PC-9 (cell line): Measurements from ENCODE around the gene XPO6. TPM values are rescaled to one million over a fixed set of nuclear protein-coding genes. Genes with fewer than 3 reads are reported as not detected.

Experiments used
- BruUV-seq: library from RNA; stranded (reverse); fragments of 400-500 nt; replicated peaks from 2 replicates; lab custom pipeline; 2021; lab: Mats Ljungman, UMichigan
- CTCF ChIA-PET: fragments of 300-600 bp; sonication (Branson Sonifier 250); formaldehyde crosslinking; loops from one replicate; lab custom pipeline; 2022; ENCODE audit warnings: antibody characterized with exemption; lab: Charles Lee
- POLR2A ChIA-PET: fragments of 300-600 bp; sonication (Branson Sonifier 250); formaldehyde crosslinking; loops from one replicate; lab custom pipeline; 2022; ENCODE audit warnings: antibody characterized with exemption; ENCODE audit not compliant: unreplicated experiment; lab: Charles Lee
- DNase-seq, 2 experiments: peaks; one replicate each; pipeline versions ENCODE4 v3.0.0 to v3.0.0-alpha.2; 2015 to 2022; ENCODE audit warnings: mixed read lengths in 1 of 2
- H2AFZ ChIP-seq: fragments of 200-600 bp; sonication (generic); 2 replicates; pipeline ENCODE4 v1.8.1; 2017; ENCODE audit warnings: antibody characterized with exemption
- H3F3A ChIP-seq: fragments of 200-600 bp; sonication (generic); 2 replicates; pipeline ENCODE4 v1.8.1; 2017; ENCODE audit warnings: antibody characterized with exemption, mild to moderate bottlenecking, low read depth; ENCODE audit not compliant: insufficient read depth
- H3K27ac ChIP-seq: fragments of 200-600 bp; sonication (generic); 2 replicates; pipeline ENCODE4 v1.6.1; 2016; ENCODE audit warnings: mixed run types
- H3K27me3 ChIP-seq: fragments of 200-600 bp; sonication (generic); 2 replicates; pipeline ENCODE4 v1.6.1; 2016; ENCODE audit warnings: low read depth, mixed run types; ENCODE audit not compliant: insufficient read depth
- H3K36me3 ChIP-seq: fragments of 200-600 bp; sonication (generic); 2 replicates; pipeline ENCODE4 v1.6.1; 2016; ENCODE audit warnings: low read depth, mixed run types
- H3K4me1 ChIP-seq: fragments of 200-600 bp; sonication (generic); replicated peaks from 2 replicates; pipeline ENCODE4 v1.6.1; 2016; ENCODE audit warnings: mixed run types; ENCODE audit not compliant: insufficient read depth
- H3K4me2 ChIP-seq: fragments of 200-600 bp; sonication (generic); 2 replicates; pipeline ENCODE4 v1.6.1; 2017; ENCODE audit warnings: mixed run types
- H3K4me3 ChIP-seq: fragments of 200-600 bp; sonication (generic); 2 replicates; pipeline ENCODE4 v1.6.1; 2016; ENCODE audit warnings: mixed run types
- H3K79me2 ChIP-seq: fragments of 200-600 bp; sonication (generic); 2 replicates; pipeline ENCODE4 v1.6.1; 2017; ENCODE audit warnings: low read depth, mixed run types
- H3K9me2 ChIP-seq: fragments of 200-600 bp; sonication (generic); 2 replicates; pipeline ENCODE4 v1.8.1; 2017; ENCODE audit warnings: mild to moderate bottlenecking; ENCODE audit not compliant: insufficient read depth
- H3K9me3 ChIP-seq: fragments of 200-600 bp; sonication (generic); 2 replicates; pipeline ENCODE4 v1.8.1; 2016; ENCODE audit warnings: low read depth; ENCODE audit not compliant: insufficient read depth
- H4K20me1 ChIP-seq: fragments of 200-600 bp; sonication (generic); 2 replicates; pipeline ENCODE4 v1.8.1; 2017; ENCODE audit not compliant: insufficient read depth
- CTCF ChIP-seq: fragments of 200-600 bp; sonication (generic); conservative IDR thresholded peaks from 2 replicates; pipeline ENCODE4 v1.6.1; 2017; ENCODE audit warnings: mixed run types, antibody characterized with exemption, mild to moderate bottlenecking, moderate library complexity
- EZH2 ChIP-seq: fragments of 200-600 bp; sonication (generic); IDR thresholded peaks from 2 replicates; pipeline ENCODE4 v1.8.0; 2017; ENCODE audit warnings: antibody characterized with exemption, low read depth
- intact Hi-C: fragments of 100-400 bp; cut with micrococcal nuclease; formaldehyde crosslinking; loops from one replicate; pipeline ENCODE4 v1.10.0; 2022; ENCODE audit not compliant: unreplicated experiment
- total RNA-seq: library from RNA; stranded (reverse); gene quantifications from 2 replicates; pipeline ENCODE4 v1.2.3, GENCODE V29; 2021

XPO6 gene
- total RNA-seq, 1 experiment from 2014 or later = 154 TPM

- no peak overlapping the region for H3K4me3 ChIP-seq
- POLR2A ChIA-PET = no interaction called here
- intact Hi-C loops = loop anchor here (10.0 kb wide), 1 partner anchor 244 kb away; no protein-coding TSS in a partner anchor
- no peak overlapping the region for H3K27ac ChIP-seq
- no peaks in the 10 kb centered on the region for H3K27me3 ChIP-seq
- CTCF ChIA-PET = no interaction called here
- TF ChIP-seq EZH2 = no peak
- no peak for TF ChIP-seq CTCF
- no peaks in the 10 kb centered on the region for H4K20me1 ChIP-seq
- H3F3A ChIP-seq = no peaks in the 10 kb centered on the region; the same call in 1 of the 2 replicates
- no peaks in the 10 kb centered on the region for H3K36me3 ChIP-seq
- H3K9me3 ChIP-seq = no peaks in the 10 kb centered on the region
- no peaks in the 10 kb centered on the region for H3K9me2 ChIP-seq
- no peak overlapping the region for H3K4me2 ChIP-seq
- no peaks in the 10 kb centered on the region for H3K4me1 ChIP-seq
- BruUV-seq = no TSS peak
- H3K79me2 ChIP-seq = no peaks in the 10 kb centered on the region
- 0 out of 2 replicates have a peak overlapping the region, but pooled peaks have one; percentile 5 for H2AFZ ChIP-seq
- DNase-seq = no peak
Measured at GRCh38 chr16:28219282-28219681, 7.5 kb upstream of the XPO6 start.

GRCh38 chr16:28218109-28218508 is 6.3 kb upstream of the XPO6 start:
- BruUV-seq = no TSS peak
- ChIA-PET CTCF (interaction anchor here (0.6 to 0.7 kb wide), 5 partner anchors 44 to 529 kb away, joined by 3 to 17 read pairs (median 3); no protein-coding TSS in a partner anchor), POLR2A (interaction anchor here (0.7 kb wide), 1 partner anchor 15 kb away, joined by 5 read pairs; no protein-coding TSS in a partner anchor)
- Histone ChIP-seq H3K27ac (no peak overlapping the region), H3K36me3 (no peaks in the 10 kb centered on the region), H4K20me1 (no peaks in the 10 kb centered on the region), H3K4me3 (no peak overlapping the region), H3K9me3 (no peaks in the 10 kb centered on the region), H3F3A (no peaks in the 10 kb centered on the region; the same call in 1 of the 2 replicates), H3K79me2 (no peaks in the 10 kb centered on the region), H2AFZ (no peak overlapping the region), H3K4me2 (no peak overlapping the region), H3K4me1 (no peaks in the 10 kb centered on the region), H3K9me2 (no peaks in the 10 kb centered on the region; the same call in 1 of the 2 replicates), H3K27me3 (no peaks in the 10 kb centered on the region)
- peak; percentile 12 to 39 for DNase-seq
- intact Hi-C loops = loop anchor here (10.0 kb wide), 1 partner anchor 243 kb away; no protein-coding TSS in a partner anchor
- TF ChIP-seq EZH2 (no peak), CTCF (peak; percentile 56)

- no peaks in the 10 kb centered on the region for H4K20me1 ChIP-seq
- peaks cover 5% of the 10 kb centered on the region for H3K4me1 ChIP-seq
- intact Hi-C loops = loop anchor here (10.0 kb wide), 1 partner anchor 243 kb away; no protein-coding TSS in a partner anchor
- TF ChIP-seq CTCF = no peak
- no peak for TF ChIP-seq EZH2
- H3K36me3 ChIP-seq = no peaks in the 10 kb centered on the region
- no peak overlapping the region for H3K4me2 ChIP-seq
- H3K79me2 ChIP-seq = no peaks in the 10 kb centered on the region
- no peaks in the 10 kb centered on the region for H3K27me3 ChIP-seq
- no peaks in the 10 kb centered on the region; the same call in 1 of the 2 replicates for H3F3A ChIP-seq
- no peak for DNase-seq
- no TSS peak for BruUV-seq
- no peaks in the 10 kb centered on the region; the same call in 1 of the 2 replicates for H3K9me2 ChIP-seq
- POLR2A ChIA-PET = interaction anchor here (0.7 kb wide), 1 partner anchor 15 kb away, joined by 5 read pairs; no protein-coding TSS in a partner anchor
- no peak overlapping the region for H3K4me3 ChIP-seq
- H3K27ac ChIP-seq = no peak overlapping the region
- CTCF ChIA-PET = no interaction called here
- H2AFZ ChIP-seq = no peak overlapping the region
- no peaks in the 10 kb centered on the region for H3K9me3 ChIP-seq
Measured at GRCh38 chr16:28217326-28217725, 5.6 kb upstream of the XPO6 start.
